GM19025 (cell line): ENCODE results near the gene SCRN1.
"Not testable (repeated sequence)": the region's sequence is repeated elsewhere in the genome, so short reads cannot be mapped to it uniquely, and the experiment has no call there.

Experiments
- ATAC-seq: cut with Tn5 transposase; IDR thresholded peaks from one replicate; pipeline ENCODE4 v1.9.1; 2021; ENCODE audit warnings: mild to moderate bottlenecking, low read depth, moderate library complexity; ENCODE audit not compliant: unreplicated experiment

The SCRN1 gene

GRCh38 chr7:29971566-29972314 lies 17.9 kb downstream of the SCRN1 start:
- ATAC-seq: no peak

GRCh38 chr7:29970158-29970557 lies 19.4 kb downstream of the SCRN1 start:
- no peak for ATAC-seq

- ATAC-seq: no peak
Observed at GRCh38 chr7:29969738-29970137, 19.9 kb downstream of the SCRN1 start.

GRCh38 chr7:29968683-29969395 lies 20.8 kb downstream of the SCRN1 start:
- no peak for ATAC-seq

- no peak for ATAC-seq
Observed at GRCh38 chr7:29965030-29965429, 24.6 kb downstream of the SCRN1 start.

- ATAC-seq: no peak
Observed at GRCh38 chr7:29962035-29962434, 27.6 kb downstream of the SCRN1 start.

GRCh38 chr7:29961611-29962010 lies 28.0 kb downstream of the SCRN1 start:
- ATAC-seq: not testable (repeated sequence)

- ATAC-seq: no peak
Observed at GRCh38 chr7:29958667-29959358, 30.8 kb downstream of the SCRN1 start.

GRCh38 chr7:29957521-29958310 lies 31.9 kb downstream of the SCRN1 start:
- ATAC-seq: no peak

GRCh38 chr7:29956487-29956836 lies 33.1 kb downstream of the SCRN1 start:
- no peak for ATAC-seq

GRCh38 chr7:29955799-29956486 lies 33.7 kb downstream of the SCRN1 start:
- ATAC-seq: peak; percentile 66

- ATAC-seq: no peak
Observed at GRCh38 chr7:29955075-29955792, 34.4 kb downstream of the SCRN1 start.

- ATAC-seq: no peak
Observed at GRCh38 chr7:29953726-29954347, 35.8 kb downstream of the SCRN1 start.

GRCh38 chr7:29951206-29951605 lies 38.4 kb downstream of the SCRN1 start:
- ATAC-seq: no peak

GRCh38 chr7:29950480-29950879 lies 39.1 kb downstream of the SCRN1 start:
- ATAC-seq: no peak

GRCh38 chr7:29948587-29948986 lies 41.0 kb downstream of the SCRN1 start:
- ATAC-seq: no peak

GRCh38 chr7:29946428-29947186 lies 43.0 kb downstream of the SCRN1 start:
- ATAC-seq: no peak

- ATAC-seq: no peak
Observed at GRCh38 chr7:29945259-29945809, 44.3 kb downstream of the SCRN1 start.
